Esophagus squamous epithelium (tissue), 4 donors: ENCODE data around the gene ADCY5.

Experiments
- CTCF ChIP-seq, 6 experiments: fragments of 450-650 bp in 4 of 6; fragments of 200-600 bp in 2 of 6; sonication (generic) in 2 of 6; IDR thresholded peaks; one replicate each; pipeline ENCODE4 v1.5.1; 2016 to 2019; ENCODE audit warnings: antibody characterized with exemption in 6 of 6, mild to moderate bottlenecking in 4 of 6, moderate library complexity in 4 of 6
- POLR2A ChIP-seq, 4 donors: fragments of 450-650 bp; IDR thresholded peaks; one replicate each; pipeline ENCODE4 v1.6.1; 2017; ENCODE audit warnings: antibody characterized with exemption in 4 of 4, mild to moderate bottlenecking in 4 of 4, moderate library complexity in 3 of 4

- TF ChIP-seq CTCF (IDR thresholded peaks at IDR 0.05) (no peak), POLR2A (IDR thresholded peaks at IDR 0.05) (no peak)
These were observed 60.8 kb downstream of the ADCY5 start for GRCh38 chr3:123388042-123388441.
